Smooth muscle cell (in vitro differentiated cells): ENCODE data around the gene KTI12. TPM values are rescaled to one million over a fixed set of nuclear protein-coding genes. Genes with fewer than 3 reads are reported as not detected.

Source experiments
- DNase-seq: peaks from one replicate; lab custom pipeline; 2025; ENCODE audit not compliant: unreplicated experiment; lab: John Stamatoyannopoulos, UW
- H2AFZ ChIP-seq: fragments of 200-600 bp; sonication (generic); 2 replicates; pipeline ENCODE4 v1.6.0; 2016; ENCODE audit warnings: antibody characterized with exemption, low read depth, mild to moderate bottlenecking
- H3F3A ChIP-seq: fragments of 200-600 bp; sonication (generic); 2 replicates; pipeline ENCODE4 v1.6.0; 2017; ENCODE audit warnings: antibody characterized with exemption, low read depth
- H3K27ac ChIP-seq: fragments of 200-600 bp; sonication (generic); 2 replicates; pipeline ENCODE4 v1.5.1; 2016; ENCODE audit warnings: low read depth, mild to moderate bottlenecking
- H3K27me3 ChIP-seq: fragments of 200-600 bp; sonication (generic); 2 replicates; pipeline ENCODE4 v1.6.1; 2016; ENCODE audit warnings: low read depth, mild to moderate bottlenecking
- H3K36me3 ChIP-seq: fragments of 200-600 bp; sonication (generic); 2 replicates; pipeline ENCODE4 v1.5.1; 2016; ENCODE audit warnings: low read depth
- H3K4me1 ChIP-seq: fragments of 200-600 bp; sonication (generic); 2 replicates; pipeline ENCODE4 v1.5.1; 2016; ENCODE audit warnings: low read depth
- H3K4me2 ChIP-seq: fragments of 200-600 bp; sonication (generic); 2 replicates; pipeline ENCODE4 v1.6.0; 2016; ENCODE audit warnings: mild to moderate bottlenecking
- H3K4me3 ChIP-seq: fragments of 200-600 bp; sonication (generic); 2 replicates; pipeline ENCODE4 v1.5.1; 2016; ENCODE audit warnings: mild to moderate bottlenecking
- H3K79me2 ChIP-seq: fragments of 200-600 bp; sonication (generic); 2 replicates; pipeline ENCODE4 v1.6.0; 2016; ENCODE audit warnings: low read depth, mild to moderate bottlenecking
- H3K9ac ChIP-seq: fragments of 200-600 bp; sonication (generic); 2 replicates; pipeline ENCODE4 v1.6.0; 2016; ENCODE audit warnings: low read depth
- H3K9me3 ChIP-seq: fragments of 200-600 bp; sonication (generic); replicated peaks from 2 replicates; pipeline ENCODE4 v1.5.1; 2016; ENCODE audit warnings: low read depth
- H4K20me1 ChIP-seq: fragments of 200-600 bp; sonication (generic); 2 replicates; pipeline ENCODE4 v1.6.0; 2016; ENCODE audit warnings: low read depth
- CTCF ChIP-seq: fragments of 200-600 bp; sonication (generic); IDR thresholded peaks from 2 replicates; pipeline ENCODE4 v1.5.1; 2017; ENCODE audit warnings: borderline replicate concordance, mild to moderate bottlenecking, antibody characterized with exemption; ENCODE audit not compliant: insufficient read depth, poor library complexity, severe bottlenecking
- WGBS: methylation state at CpG from one replicate; pipeline ENCODE4 v1.1.7; 2016; ENCODE audit warnings: low lambda C conversion rate; 5-methylcytosine and 5-hydroxymethylcytosine counted together
- polyA plus RNA-seq: library from polyadenylated mRNA; unstranded; fragments of >200 nt; fragmentation: Nextera tagmentation; extraction: Ambion mirVana; gene quantifications from 2 replicates; pipeline ENCODE4 v1.2.1, GENCODE V29; 2016
- total RNA-seq: library from RNA; depleted of rRNA; stranded (reverse); fragments of >200 nt; gene quantifications from 2 replicates; pipeline ENCODE4 v1.2.3, GENCODE V29; 2014

Gene KTI12
- total and polyA plus RNA-seq, 2 experiments from 2014 or later, result 8.1 to 11.6 TPM

GRCh38 chr1:52002038-52002917, 31.3 kb downstream of the KTI12 start:
- peaks cover 10% of the 10 kb centered on the region for H3K4me1 ChIP-seq
- H3K27me3 ChIP-seq, result no peaks in the 10 kb centered on the region
- no peak overlapping the region for H3K4me2 ChIP-seq
- 48% methylated on average over 9 of the region's 9 CpGs for WGBS
- no peak overlapping the region for H3K27ac ChIP-seq
- no peak for DNase-seq
- no peaks in the 10 kb centered on the region for H4K20me1 ChIP-seq
- peaks cover 3% of the 10 kb centered on the region for H3F3A ChIP-seq
- H3K4me3 ChIP-seq, result no peak overlapping the region
- no peaks in the 10 kb centered on the region for H3K79me2 ChIP-seq
- H3K9ac ChIP-seq, result no peak overlapping the region
- TF ChIP-seq CTCF, result peak; percentile 86
- H2AFZ ChIP-seq, result no peak overlapping the region
- H3K36me3 ChIP-seq, result no peaks in the 10 kb centered on the region
- H3K9me3 ChIP-seq, result no peaks in the 10 kb centered on the region

DNA sequence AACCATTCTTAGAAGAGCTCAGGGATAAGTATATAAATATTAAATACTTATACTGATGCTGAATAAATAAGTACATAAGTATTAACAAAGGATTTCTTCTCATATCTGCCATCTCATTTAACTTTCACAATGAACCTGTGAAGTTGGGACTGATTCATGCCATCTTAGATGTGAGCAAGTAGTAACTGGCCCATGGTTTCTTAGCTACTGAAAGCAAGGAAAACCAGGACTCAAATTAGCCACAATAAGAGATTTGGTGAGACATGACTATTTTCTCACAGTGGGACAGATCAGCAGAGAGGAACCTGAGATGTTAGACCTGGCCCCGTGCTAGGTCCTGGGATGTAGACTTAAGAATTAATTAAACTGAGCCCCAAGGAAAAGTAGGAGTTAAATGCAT, 34.9 kb downstream of the KTI12 start:
- DNase-seq, result no peak
- TF ChIP-seq CTCF, result no peak
- Histone ChIP-seq H3K4me3 (no peak overlapping the region), H3K4me2 (no peak overlapping the region), H3K79me2 (no peaks in the 10 kb centered on the region), H3K27me3 (no peaks in the 10 kb centered on the region), H3K4me1 (no peaks in the 10 kb centered on the region), H2AFZ (no peak overlapping the region), H3K36me3 (no peaks in the 10 kb centered on the region), H3F3A (no peaks in the 10 kb centered on the region), H3K9ac (no peak overlapping the region), H4K20me1 (no peaks in the 10 kb centered on the region), H3K27ac (no peak overlapping the region), H3K9me3 (no peaks in the 10 kb centered on the region)
- WGBS, result 100% methylated on average over 1 of the region's 1 CpG

DNA sequence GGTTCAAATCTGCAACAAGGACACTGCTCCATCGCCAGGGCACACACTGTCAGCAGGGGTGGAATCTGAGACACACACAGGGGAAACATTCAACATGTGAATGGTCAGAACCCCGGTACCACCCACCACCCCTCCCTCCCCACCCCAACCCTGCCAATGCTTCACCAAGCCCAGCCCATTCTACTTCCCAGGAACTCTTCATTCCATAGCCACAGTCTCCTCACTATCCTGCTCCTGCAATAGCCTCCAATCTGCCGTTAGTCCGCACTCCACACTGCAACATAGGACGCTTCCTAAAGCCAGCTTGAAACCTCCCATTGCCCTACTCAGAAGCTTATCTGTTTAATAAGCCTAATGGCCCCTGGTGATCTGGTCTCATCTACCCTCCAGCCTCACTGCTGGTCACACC, 35.6 kb downstream of the KTI12 start:
- H4K20me1 ChIP-seq, result no peaks in the 10 kb centered on the region
- H3K4me1 ChIP-seq, result no peaks in the 10 kb centered on the region
- no peaks in the 10 kb centered on the region for H3K9me3 ChIP-seq
- no peak for TF ChIP-seq CTCF
- no peak overlapping the region for H3K9ac ChIP-seq
- H3K27me3 ChIP-seq, result peaks cover 4% of the 10 kb centered on the region
- no peak for DNase-seq
- no peaks in the 10 kb centered on the region for H3K79me2 ChIP-seq
- no peaks in the 10 kb centered on the region for H3F3A ChIP-seq
- no peak overlapping the region for H3K27ac ChIP-seq
- no peak overlapping the region for H3K4me3 ChIP-seq
- WGBS, result 45% methylated on average over 5 of the region's 5 CpGs
- H3K4me2 ChIP-seq, result no peak overlapping the region
- H3K36me3 ChIP-seq, result no peaks in the 10 kb centered on the region
- no peak overlapping the region for H2AFZ ChIP-seq
